Colonic mucosa (tissue), 4 donors: ENCODE measurements around the gene FASLG. TPM values are rescaled to one million over a fixed set of nuclear protein-coding genes. Genes with fewer than 3 reads are reported as not detected.

Experiments
- DNase-seq: peaks from one replicate; pipeline ENCODE4 v3.0.0-alpha.2; 2020
- H3K27ac ChIP-seq: fragments of 200-600 bp; one replicate; pipeline ENCODE4 v1.8.0; 2021
- H3K27me3 ChIP-seq: fragments of 200-600 bp; one replicate; pipeline ENCODE4 v1.8.0; 2021
- H3K36me3 ChIP-seq: fragments of 200-600 bp; one replicate; pipeline ENCODE4 v1.8.0; 2021
- H3K4me1 ChIP-seq: fragments of 200-600 bp; one replicate; pipeline ENCODE4 v1.8.0; 2021; ENCODE audit warnings: mild to moderate bottlenecking
- H3K4me3 ChIP-seq: fragments of 200-600 bp; one replicate; pipeline ENCODE4 v1.8.0; 2021
- H3K9ac ChIP-seq, 2 donors: one replicate each; pipeline ENCODE4 v1.7.0; 2013; ENCODE audit warnings: control low read depth in 2 of 2, low read depth in 2 of 2, low read length in 2 of 2
- H3K9me3 ChIP-seq: fragments of 200-600 bp; one replicate; pipeline ENCODE4 v1.8.0; 2021
- intact Hi-C: fragments of 100-400 bp; cut with DNase I; formaldehyde crosslinking; loops from one replicate; pipeline ENCODE4 v1.14.1; 2022
- total RNA-seq, 2 donors: library from RNA; stranded (reverse); fragmentation: NEBNext Ultra II Directional in 1 of 2; extraction: Animal tissue kit (Norgen Biotek cat#: 25700) in 1 of 2; gene quantifications; one replicate each; pipeline ENCODE4 v1.2.1, GENCODE V29; 2021
- TF ChIP-seq, protein P1 (sequence below): fragments of 200-600 bp; IDR thresholded peaks from one replicate; pipeline ENCODE4 v1.8.0; 2022; ENCODE audit warnings: antibody characterized with exemption, mild to moderate bottlenecking
- donor health status: healthy.
- donor health status: DM: no; HTN: no; CAD: no.
- donor health status: DM: no; HTN: no; CAD: no.

The FASLG gene
- total RNA-seq, 2 donors from 2014 or later, result 0.24 to 0.30 TPM

- Histone ChIP-seq H3K9ac (no peak overlapping the region), H3K4me1 (no peaks in the 10 kb centered on the region), H3K27me3 (no peaks in the 10 kb centered on the region), H3K4me3 (no peak overlapping the region), H3K27ac (no peak overlapping the region), H3K9me3 (no peaks in the 10 kb centered on the region), H3K36me3 (no peaks in the 10 kb centered on the region)
- TF ChIP-seq, protein P1, sequence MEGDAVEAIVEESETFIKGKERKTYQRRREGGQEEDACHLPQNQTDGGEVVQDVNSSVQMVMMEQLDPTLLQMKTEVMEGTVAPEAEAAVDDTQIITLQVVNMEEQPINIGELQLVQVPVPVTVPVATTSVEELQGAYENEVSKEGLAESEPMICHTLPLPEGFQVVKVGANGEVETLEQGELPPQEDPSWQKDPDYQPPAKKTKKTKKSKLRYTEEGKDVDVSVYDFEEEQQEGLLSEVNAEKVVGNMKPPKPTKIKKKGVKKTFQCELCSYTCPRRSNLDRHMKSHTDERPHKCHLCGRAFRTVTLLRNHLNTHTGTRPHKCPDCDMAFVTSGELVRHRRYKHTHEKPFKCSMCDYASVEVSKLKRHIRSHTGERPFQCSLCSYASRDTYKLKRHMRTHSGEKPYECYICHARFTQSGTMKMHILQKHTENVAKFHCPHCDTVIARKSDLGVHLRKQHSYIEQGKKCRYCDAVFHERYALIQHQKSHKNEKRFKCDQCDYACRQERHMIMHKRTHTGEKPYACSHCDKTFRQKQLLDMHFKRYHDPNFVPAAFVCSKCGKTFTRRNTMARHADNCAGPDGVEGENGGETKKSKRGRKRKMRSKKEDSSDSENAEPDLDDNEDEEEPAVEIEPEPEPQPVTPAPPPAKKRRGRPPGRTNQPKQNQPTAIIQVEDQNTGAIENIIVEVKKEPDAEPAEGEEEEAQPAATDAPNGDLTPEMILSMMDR, result no peak
- no peak for DNase-seq
- intact Hi-C loops, result no loop called here
Observed at GRCh38 chr1:172628401-172628800, 30.5 kb upstream of the FASLG start.

DNA sequence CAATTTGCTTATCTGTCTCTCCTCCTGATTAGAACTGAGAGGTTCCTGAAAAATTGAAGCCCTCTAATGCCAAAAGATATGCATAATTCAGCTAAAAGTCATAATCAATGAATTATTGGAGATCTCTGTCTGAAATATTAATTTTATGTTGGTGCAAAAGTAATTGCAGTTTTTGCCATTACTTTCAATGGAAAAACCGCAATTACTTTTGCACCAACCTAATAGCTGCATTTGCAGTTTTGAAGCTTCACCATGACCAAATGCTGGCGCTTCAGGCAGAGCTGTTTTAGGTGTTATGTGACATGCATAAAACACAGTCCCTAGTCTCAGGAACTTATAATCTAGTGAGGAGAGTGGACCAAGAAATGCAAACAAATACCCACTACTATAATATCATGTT lies 29.7 kb upstream of the FASLG start:
- Histone ChIP-seq H3K4me3 (no peak overlapping the region), H3K27ac (no peak overlapping the region), H3K27me3 (no peaks in the 10 kb centered on the region), H3K9ac (no peak overlapping the region), H3K9me3 (no peaks in the 10 kb centered on the region), H3K36me3 (no peaks in the 10 kb centered on the region), H3K4me1 (no peaks in the 10 kb centered on the region)
- no peak for DNase-seq
- TF ChIP-seq, protein P1, result no peak
- intact Hi-C loops, result no loop called here

GRCh38 chr1:172629638-172630037 lies 29.3 kb upstream of the FASLG start:
- H3K9me3 ChIP-seq, result no peaks in the 10 kb centered on the region
- intact Hi-C loops, result no loop called here
- H3K9ac ChIP-seq, result no peak overlapping the region
- TF ChIP-seq, protein P1, result no peak
- no peaks in the 10 kb centered on the region for H3K36me3 ChIP-seq
- H3K4me3 ChIP-seq, result no peak overlapping the region
- no peaks in the 10 kb centered on the region for H3K4me1 ChIP-seq
- DNase-seq, result no peak
- H3K27me3 ChIP-seq, result no peaks in the 10 kb centered on the region
- H3K27ac ChIP-seq, result no peak overlapping the region

- no peaks in the 10 kb centered on the region for H3K9me3 ChIP-seq
- H3K4me3 ChIP-seq, result no peak overlapping the region
- TF ChIP-seq, protein P1, result no peak
- no peaks in the 10 kb centered on the region for H3K27me3 ChIP-seq
- no peak for DNase-seq
- H3K27ac ChIP-seq, result no peak overlapping the region
- H3K4me1 ChIP-seq, result no peaks in the 10 kb centered on the region
- H3K36me3 ChIP-seq, result no peaks in the 10 kb centered on the region
- intact Hi-C loops, result no loop called here
- H3K9ac ChIP-seq, result no peak overlapping the region
Observed at GRCh38 chr1:172630056-172630818, 28.7 kb upstream of the FASLG start.

DNA sequence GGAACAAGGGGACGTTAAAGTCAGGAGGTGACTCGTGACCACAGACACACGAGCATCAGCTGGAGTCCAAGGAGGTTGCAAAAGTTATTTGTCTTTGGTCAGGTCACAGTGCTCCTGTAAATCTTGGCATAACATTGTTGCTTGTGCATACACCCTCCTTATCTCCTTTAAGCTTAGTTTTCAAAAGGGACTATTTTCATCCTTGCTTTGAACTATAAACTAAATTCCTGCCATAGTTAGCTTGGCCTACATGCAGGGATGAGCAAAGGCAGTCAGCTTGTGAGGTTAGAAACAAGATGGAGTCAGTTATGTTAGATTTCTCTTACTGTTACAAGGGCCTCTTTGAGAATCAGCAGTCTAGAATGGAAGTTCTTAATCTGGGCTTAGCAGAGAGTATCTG lies 28.0 kb upstream of the FASLG start:
- Histone ChIP-seq H3K4me3 (no peak overlapping the region), H3K36me3 (no peaks in the 10 kb centered on the region), H3K4me1 (no peaks in the 10 kb centered on the region), H3K27ac (no peak overlapping the region), H3K9ac (no peak overlapping the region), H3K27me3 (no peaks in the 10 kb centered on the region), H3K9me3 (no peaks in the 10 kb centered on the region)
- TF ChIP-seq, protein P1, result no peak
- no peak for DNase-seq
- intact Hi-C loops, result no loop called here
